ENCODE measurements around the gene AK9.
A peak's percentile ranks its signal among the peaks of the same experiment; 100 is the strongest.
"Not testable (repeated sequence)": the region's sequence is repeated elsewhere in the genome, so short reads cannot be mapped to it uniquely, and the experiment has no call there.

AK9 gene

DNA sequence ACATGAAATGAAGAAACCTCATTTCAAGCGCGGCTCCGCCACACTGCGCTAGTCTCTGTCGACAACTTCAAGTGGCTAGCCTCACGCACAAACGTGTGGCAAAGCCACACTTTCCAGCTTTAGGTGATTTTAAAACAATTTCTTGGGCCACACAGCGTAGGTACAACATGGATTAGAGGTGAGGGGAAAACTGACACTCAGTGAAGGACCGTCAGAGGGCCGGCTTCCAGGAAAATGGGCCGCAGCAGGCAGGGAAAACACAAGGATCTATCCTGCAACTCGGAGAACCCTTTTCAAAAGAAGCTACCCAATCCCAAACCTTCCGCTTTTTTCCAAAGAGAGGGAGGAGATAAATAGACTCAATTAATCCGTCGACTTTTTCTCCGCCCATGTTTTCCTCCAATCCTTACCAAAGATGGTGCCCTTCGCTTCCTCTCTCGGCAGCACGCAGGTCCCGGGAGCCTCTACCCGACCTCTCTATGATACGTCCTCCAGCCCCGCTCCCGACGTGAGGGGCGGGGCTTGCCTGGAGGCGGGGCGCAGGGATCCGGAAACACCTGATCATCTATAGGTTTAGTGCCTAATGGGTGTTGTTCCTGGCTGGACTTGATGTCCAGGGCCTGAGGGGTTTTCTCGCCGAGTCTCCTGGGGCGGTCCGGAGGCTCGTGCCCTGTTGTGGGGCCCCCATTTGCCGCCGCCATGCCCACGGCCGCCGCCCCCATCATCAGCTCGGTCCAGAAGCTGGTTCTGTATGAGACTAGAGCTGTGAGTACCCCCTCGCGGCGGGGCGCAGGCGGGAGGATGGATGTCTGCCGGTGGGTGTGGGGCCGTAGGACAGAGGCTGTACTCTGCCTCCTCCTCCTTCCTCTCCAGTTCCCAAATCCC lies at the start of gene AK9, which contains the start of gene FIG4:
Gene AK9, minus strand, starts transcription at position 466 of the 885 bp plus-strand sequence. CDS start 15,457 bp downstream, outside the sequence.
Gene FIG4, plus strand, starts transcription at position 560 of the 885 bp plus-strand sequence. Its CDS starts 140 bp downstream, at position 700.
- DNase-seq: peak; percentile 95

DNA sequence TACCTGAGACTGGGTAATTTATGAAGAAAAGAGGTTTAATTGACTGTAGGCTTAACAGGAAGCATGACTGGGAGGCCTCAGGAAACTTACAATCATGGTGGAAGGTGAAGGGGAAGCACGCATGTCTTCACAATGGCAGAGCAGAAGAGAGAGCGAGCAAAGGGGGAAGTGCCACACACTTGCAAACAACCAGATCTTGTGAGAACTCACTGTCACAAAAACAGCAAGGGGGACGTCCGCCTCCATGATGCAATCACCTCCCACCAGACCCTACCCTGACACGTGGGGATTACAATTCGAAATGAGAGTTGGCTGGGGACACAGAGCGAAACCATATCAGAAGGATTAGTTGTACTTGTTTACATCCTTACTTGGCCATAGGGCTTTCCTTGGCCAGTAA lies 49.8 kb upstream of the AK9 start:
- DNase-seq: no peak

DNA sequence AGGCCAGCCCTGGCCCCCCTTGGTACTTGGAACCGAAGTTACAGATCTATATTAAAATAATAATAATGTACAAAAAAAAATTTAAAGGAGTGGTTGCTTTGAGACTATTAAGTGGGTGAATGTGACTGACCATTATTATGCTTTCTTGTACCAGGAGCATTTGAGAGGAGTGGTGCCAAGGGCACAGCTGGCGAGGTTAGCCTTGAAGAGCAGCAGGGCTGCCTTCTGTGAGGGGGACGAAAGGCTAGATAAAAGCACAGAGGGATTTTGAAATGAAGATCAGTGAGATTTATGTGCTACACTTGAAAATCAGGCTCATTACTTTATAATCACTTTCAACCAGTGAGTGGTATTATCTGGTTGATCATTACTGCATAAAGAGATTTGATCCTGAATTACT lies 48.7 kb upstream of the AK9 start:
- DNase-seq: no peak

DNA sequence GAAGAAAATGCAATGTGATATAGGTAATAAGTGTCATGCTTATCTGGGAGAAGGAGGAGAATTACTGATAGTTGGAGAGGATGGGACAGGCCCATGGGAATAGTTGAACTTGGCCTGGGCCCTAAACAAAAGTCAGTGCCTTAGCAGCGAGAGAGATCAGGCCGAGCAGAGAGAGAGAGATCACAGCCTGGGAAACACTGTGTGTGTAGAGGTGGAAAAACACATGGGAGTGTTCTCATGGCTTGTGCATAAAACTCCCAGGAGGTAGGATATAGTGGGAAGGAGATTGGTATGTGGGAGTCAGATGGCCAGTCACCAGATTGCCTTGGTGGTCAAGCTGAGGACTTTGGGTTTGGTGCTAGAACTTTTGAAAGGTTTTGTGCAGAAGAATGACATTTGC lies 47.7 kb upstream of the AK9 start:
- DNase-seq: no peak

DNA sequence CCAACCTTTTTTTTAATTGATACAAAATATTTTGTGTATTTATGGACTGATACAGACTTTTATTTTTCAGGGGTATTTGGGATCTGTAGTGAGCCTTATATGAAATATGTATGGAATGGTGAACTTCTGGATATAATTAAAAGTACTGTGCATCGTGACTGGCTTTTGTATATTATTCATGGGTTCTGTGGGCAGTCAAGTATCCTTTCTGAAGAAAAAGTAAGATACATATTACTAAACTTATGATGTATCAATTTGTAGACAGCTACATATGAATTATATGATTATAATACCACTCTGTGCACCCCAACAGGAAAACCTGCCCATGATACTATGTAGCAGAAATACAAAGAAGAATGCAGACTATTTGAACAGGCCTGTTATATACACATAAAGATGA lies 47.3 kb upstream of the AK9 start:
- DNase-seq: no peak

DNA sequence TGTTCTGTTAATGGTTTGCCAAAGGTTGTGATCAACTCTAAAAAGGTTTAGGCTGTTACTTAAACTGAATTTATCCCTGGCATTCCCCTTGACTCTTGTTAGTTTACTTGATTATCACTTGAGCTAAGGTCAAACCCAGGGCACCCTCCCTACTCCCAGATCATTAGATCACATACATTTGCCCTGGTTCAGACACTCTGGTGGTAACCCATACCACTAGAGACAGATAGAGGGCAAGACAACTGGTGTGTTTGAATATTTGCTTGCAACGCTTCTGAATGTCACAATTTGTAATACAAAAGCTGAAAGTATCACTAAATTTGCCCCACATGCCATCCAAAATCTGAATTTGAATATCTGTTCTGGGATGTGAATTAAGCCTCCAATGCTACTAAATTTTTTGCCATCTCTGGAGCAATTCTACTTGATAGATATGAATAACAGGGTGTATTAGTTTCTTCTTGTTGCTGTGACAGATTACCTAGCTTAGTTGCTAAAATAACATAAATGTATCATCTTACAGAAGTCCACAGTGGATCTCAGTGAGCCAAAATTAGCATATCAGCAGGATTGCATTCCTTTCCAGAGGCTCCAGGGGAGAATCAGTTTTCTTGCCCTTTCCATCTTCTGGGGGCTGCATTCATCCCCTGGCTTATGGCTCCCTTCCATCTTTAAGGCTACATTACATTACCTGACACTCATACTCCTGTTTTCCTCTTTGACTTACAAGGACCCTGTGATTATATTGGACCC lies 45.4 kb upstream of the AK9 start:
- no peak for DNase-seq

DNA sequence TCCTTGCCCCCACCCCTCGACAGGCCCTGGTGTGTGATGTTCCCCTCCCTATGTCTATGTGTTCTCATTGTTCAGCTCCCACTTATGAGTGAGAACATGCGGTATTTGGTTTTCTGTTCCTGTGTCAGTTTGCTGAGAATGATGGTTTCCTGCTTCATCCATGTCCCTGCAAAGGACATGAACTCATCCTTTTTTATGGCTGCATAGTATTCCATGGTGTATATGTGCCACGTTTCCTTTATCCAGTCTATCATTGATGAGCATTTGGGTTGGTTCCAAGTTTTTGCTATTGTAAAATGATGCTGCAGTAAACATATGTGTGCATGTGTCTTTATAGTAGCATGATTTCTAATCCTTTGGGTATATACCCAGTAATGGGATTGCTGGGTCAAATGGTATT lies 34.2 kb upstream of the AK9 start:
- not testable (repeated sequence) for DNase-seq

DNA sequence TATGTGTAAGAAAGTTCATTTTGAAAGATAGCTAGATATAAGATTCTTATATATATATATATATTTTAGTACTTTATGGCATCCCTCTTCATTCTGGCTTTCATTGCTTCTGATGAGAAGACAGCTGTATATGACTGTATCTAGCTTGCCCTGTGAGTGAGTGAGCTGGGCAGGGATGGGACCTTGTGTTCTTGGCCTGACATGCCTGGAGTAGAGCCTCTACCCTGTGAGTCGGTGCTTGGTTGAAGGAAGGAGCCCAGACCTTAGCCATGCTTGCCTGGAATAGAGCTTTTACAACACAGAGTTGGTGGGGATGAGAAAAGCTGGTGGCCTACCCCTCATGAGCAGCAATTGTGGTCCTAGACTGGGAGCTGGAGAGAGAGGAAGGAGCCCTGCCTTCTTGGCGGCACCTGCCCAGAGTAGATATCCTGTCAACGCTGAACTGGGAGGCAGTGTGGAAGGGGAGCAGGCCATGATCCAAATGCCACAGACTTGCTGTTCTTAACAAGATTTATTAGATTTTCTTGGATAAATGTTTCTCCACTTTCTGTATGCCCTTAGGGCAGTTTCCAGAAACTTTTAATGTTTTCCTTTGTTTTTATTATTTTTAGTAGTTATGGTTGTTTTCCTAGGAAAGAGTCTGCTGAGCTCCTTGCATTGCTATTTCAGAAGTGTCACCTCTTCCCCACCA lies 31.7 kb upstream of the AK9 start:
- DNase-seq: no peak

DNA sequence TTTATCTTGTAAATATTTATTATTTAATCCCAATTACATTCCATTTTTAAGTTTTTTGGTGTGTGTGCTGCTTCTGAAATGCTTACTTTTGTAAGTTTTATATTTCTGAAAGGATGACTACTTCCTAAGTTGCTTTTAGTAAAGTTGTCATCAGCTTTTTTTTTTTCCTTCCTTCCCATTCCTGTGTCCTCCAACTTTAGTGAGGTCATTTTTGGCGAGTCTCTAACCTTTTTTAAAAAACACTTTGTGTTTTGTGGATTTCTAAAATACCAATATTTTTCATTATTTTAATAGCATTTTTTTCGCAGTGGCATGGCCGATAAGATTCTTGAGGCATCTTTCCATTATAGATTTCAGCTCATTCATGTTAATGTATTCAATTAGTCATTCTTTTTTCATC lies 31.0 kb upstream of the AK9 start:
- no peak for DNase-seq

DNA sequence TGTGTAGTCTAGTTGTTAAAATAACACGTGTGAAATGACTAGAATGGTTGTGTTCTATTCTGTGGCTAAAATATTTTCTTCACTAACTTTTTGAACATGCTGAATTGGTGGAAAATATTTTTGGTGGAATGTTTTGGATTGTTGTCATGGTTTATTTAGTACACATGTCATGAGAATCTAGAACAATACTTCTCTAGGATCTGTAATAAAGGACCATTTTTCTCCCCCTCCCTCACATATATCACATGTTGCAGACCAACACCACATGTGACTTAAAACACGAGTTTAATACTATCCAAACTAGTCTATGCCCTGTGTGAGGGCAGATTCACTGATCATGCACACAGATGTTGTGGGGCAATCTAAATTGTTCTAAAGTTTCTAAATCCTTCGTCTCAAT lies 29.3 kb upstream of the AK9 start:
- DNase-seq: no peak

DNA sequence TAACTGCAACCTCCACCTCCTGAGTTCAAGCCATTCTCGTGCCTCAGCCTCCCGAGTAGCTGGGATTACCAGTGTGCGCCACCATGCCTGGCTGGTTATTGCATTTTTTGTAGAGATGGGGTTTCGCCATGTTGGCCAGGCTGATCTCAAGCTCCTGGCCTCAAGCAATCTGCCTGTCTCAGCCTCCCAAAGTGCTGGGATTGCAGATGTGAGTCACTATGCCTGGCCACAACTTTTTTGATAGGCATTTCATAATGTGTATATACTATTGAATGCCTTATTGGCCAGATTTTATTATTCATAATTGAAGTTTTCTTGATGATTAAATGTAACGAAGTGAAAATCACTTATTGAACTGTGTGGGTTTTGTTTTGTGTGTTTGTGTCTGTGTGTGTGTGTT lies 28.0 kb upstream of the AK9 start:
- no peak for DNase-seq

DNA sequence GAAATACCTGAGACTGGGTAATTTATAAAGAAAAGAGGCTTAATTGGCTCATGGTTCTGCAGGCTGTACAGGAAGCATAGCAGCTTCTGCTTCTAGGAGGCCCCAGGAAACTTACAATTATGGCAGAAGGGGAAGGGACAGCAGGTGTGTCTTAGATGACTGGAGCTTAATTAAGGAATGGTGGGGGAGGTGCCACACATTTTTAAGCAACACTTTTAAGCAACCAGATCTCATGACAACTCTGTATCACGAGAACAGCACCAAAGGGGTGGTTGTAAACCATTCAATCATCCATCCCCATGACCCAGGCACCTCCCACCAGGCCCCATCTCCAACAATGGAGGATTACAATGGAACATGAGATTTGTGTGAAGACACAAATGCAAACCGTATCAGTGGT lies 27.0 kb upstream of the AK9 start:
- DNase-seq: no peak

DNA sequence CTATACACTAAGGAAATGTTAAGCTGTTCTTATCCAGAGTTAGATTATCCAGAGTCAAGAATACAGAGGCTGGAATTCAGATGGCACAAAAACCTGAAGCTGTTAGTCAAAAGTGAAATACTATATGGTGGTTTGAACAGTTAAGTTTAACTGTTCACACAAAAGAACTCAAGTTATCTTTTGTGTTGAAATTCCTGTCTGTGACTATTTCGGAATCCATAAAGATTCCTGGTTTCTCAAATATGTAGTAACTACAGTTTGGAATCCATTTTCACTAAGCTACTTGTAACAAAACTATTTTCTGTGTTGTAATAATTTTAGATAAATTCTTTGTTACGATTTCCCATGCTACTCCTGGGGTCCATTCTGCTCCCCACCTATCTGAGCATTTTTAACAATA lies 24.6 kb upstream of the AK9 start:
- no peak for DNase-seq

DNA sequence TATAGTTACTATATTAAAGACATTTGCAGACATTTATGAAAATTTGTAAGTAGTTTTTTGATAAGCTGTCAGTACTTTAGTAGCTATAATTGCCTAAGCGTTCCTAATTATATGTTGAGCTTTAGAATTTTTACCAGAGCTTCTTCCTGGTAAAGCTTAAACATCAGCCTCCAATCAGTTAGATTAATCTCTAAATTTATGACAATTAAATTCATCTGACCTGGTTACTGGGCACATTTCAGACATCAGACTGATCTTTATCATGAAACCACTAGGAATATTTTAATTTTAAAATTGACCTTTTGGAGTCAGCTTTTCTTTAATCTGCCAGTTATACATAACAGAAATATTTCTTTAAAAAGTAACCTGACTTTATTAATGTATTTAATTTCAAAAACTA lies 23.6 kb upstream of the AK9 start:
- no peak for DNase-seq

DNA sequence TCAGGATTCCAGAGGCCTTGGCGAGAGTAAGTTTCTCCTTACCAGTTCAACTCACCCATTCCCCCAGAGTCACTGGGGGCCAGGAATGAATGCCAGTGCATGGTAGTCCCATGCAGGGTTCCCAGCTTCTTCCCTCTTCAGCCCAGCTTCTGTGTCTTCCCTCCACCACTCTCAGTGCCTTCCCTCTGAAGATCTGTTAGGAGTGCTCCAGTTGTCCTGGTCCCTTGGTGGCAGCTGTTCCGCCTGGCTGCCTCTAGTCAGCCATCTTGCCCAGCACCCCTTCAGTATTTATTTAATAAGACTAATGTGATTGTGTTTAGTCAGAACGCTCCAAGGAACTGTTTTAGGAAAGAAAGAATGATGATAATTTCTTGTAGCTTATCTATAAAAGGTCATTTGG lies 23.2 kb upstream of the AK9 start:
- DNase-seq: no peak

DNA sequence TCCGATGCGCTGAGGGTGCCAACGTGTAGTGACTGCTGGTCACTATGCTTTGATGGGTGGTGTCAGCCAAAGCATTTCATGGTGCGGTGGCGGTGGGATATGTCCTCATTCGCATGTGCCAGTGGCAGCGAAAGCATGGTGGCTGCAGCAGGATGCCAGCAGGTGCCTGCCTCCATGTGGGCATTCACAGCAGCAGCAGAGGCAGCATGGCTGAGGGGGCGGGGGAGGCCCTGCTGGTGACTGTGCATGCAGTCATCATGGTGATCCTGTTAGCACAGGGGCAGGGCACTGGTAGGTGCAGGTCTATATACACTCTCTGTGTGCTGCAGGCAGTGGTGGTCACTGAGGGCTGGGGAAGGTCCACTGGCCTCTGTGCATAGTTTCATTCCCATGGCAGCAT lies 22.1 kb upstream of the AK9 start:
- no peak for DNase-seq

DNA sequence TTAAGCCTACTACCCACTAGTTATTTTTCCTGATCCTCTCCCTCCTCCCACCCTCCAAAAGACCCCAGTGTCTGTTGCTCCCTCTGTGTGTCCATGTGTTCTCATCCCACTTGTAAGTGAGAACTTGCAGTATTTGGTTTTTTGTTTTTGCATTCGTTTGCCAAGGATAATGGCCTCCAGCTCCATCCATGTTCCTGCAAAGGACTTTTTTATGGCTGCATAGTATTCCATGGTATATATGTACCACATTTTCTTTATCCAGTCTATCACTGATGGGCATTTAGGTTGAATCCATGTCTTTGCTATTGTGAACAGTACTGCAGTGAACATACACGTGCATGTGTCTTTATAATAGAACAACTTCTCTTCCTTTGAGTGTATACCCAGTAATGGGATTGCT lies 17.1 kb upstream of the AK9 start:
- DNase-seq: not testable (repeated sequence)

DNA sequence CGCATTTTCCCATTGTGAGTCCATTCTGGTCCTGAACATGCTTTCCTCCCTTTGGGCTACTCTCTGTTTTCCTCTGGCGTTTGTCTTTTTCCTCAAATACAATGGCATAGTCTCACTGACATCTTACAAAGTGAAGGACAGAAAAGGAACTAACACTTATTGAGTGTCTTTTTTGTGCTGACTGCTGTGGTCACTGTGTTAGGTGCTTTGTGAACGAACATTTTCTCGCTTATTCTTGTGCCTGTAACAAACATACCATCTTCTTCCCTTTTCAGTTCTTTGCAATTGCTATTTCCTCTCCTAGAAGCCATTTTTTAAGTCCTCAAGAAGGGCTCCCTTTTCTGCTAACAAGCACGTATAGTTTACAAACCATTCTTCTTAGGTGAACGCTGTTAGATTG lies 15.5 kb upstream of the AK9 start:
- no peak for DNase-seq

DNA sequence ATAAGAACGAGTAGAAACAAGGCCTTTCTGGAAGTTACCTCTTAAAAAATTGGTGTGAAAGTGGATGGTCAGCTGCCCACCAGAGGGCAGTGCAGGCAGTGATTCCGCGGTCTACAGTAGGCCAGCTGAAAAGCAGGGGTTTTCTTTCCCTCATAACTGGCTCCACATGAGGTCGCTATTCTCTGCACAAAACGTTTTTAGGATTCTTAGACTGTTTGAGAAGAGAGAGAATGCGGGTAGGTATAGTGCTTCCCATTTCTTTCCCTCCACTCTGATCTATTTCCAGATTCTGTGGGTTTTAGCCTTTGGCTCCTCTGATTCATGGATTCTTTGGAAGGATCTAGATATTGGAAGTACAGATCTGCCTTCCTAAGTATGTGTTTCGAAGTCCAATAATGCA lies 14.3 kb upstream of the AK9 start:
- peak; percentile 89 for DNase-seq

DNA sequence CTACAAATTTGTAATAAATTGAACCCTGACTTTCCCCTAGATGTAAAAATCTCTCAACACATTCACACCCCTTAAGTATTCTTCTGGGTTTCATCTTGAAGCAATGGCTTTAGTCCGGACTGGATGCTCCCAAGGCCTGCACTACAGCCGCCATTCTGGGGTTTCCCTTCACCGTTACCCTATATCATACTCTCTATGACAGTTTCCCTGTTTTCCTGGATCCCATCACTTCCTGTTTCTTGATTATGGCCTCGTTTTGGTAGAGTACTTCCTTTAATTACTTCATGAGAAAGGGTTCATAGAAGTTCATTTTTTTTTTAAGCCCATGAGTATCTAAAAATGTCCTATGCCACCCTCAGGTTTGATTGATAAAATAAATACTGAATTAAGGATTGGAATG lies 11.8 kb upstream of the AK9 start:
- no peak for DNase-seq

DNA sequence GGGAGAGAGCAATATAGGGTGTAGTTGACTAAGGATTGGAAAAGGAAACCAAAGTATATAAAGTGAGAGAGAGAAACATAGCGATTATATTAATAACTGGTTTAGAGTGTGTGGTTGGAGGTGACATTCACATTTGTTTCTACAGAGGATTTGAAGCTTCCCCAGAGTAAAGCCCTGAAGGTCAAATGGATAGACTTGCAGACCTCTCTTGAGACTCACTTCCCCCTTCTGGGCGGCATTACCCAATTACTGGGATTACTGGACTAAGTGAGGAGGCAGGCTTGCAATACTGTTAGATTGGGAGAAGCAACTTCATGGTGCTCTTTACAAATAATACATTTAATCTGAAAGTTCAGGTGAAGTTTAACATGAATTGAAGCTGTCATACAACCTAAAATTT lies 10.8 kb upstream of the AK9 start:
- DNase-seq: no peak

DNA sequence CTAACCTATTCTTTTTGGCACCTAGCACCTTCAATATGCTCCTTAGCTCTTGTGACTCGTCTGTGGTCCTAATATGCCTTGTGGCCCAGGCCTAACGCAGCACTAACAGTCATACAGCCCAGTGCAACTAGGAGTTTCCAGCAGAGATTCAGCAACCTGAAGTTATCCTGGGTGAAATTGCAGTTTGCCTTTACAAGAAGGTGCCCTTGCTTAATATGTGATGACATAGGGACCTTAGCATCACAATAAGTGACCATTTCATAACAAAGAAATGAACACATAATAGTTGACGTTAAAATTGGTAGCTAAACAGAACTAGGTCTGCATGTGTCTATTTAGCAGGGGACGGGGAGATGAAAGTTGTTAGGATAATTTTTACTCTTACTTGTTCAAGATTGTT lies 10.2 kb upstream of the AK9 start:
- DNase-seq: no peak

DNA sequence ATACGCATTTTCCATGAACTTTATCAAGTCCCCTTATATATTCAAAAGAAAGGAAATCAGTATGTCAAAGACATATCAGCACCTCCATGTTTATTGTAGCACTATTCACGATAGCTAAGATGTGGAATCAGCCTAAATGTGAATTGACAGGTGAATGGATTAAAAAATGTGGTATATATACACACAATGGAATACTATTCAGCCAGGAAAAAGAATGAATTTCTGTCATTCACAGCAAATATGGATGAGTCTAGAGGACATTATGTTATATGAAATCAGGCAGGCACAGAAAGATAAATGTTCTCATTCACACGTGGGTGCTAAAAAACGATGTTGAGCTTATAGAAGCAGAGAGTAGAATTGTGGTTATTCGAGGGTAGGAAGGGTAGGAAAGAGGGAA lies 5.4 kb upstream of the AK9 start:
- DNase-seq: no peak

DNA sequence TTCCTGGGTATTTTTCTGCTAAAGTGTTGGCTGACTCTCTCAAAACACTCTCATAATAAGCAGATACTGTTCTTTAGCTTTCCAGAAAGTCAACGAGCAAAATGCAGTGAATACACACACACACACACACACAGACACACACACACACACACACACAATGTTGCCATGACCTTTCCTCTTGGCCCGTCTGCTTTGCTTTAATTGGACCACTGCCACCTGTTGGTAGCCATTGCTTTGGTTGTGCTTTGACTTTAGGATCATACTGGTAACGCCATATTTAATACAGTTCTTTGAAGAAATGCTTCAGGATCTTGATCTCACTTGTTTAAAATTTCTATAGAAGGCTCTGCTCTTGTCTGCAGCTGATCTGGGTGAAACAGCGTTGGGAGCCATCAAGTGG lies 4.5 kb upstream of the AK9 start:
- no peak for DNase-seq

Measured in femur (tissue), 1 donor.